T-helper 1 cell treated with Interleukin-12 subunit alpha and Interleukin-12 subunit beta and Interleukin-4 antibody, amounts not matched to agents 30 ng/mL and 1 ng/mL, for 36 hours (primary cell): ENCODE data around the gene EEF1AKMT3. TPM values are rescaled to one million over a fixed set of nuclear protein-coding genes. Genes with fewer than 3 reads are reported as not detected.

Experiments used
- intact Hi-C: fragments of 100-400 bp; cut with micrococcal nuclease; formaldehyde crosslinking; loops from one replicate; pipeline ENCODE4 v1.15.1; 2024
- total RNA-seq: library from RNA; stranded (reverse); gene quantifications from 2 replicates; pipeline ENCODE4 v1.2.3, GENCODE V29; 2022

Gene EEF1AKMT3
- total RNA-seq, 1 donor from 2014 or later, result 2.9 TPM

GRCh38 chr12:57763881-57764661, 8.3 kb upstream of the EEF1AKMT3 start:
- intact Hi-C loops, result loop anchor here (1.0 to 2.0 kb wide), 2 partner anchors 8 to 19 kb away; partner anchors contain the start of gene TSFM

GRCh38 chr12:57764662-57765002, 7.8 kb upstream of the EEF1AKMT3 start:
- intact Hi-C loops, result loop anchor here (1.0 to 2.0 kb wide), 2 partner anchors 8 to 18 kb away; partner anchors contain the start of gene TSFM

GRCh38 chr12:57765003-57765697, 7.3 kb upstream of the EEF1AKMT3 start:
- intact Hi-C loops, result loop anchor here (2.0 kb wide), 1 partner anchor 18 kb away; the partner anchor contains the start of gene TSFM

- intact Hi-C loops, result loop anchor here (2.0 kb wide), 1 partner anchor 17 kb away; the partner anchor contains the start of gene TSFM
Observed at GRCh38 chr12:57765698-57766463, 6.5 kb upstream of the EEF1AKMT3 start.

GRCh38 chr12:57766464-57767304, 5.7 kb upstream of the EEF1AKMT3 start, which contains the start of gene CYP27B1:
Gene CYP27B1 (minus strand): TSS chr12:57767078. CDS start chr12:57767041, 37 bp downstream.
- intact Hi-C loops, result no loop called here

GRCh38 chr12:57767305-57767698, 5.1 kb upstream of the EEF1AKMT3 start:
- intact Hi-C loops, result no loop called here

- intact Hi-C loops, result no loop called here
Observed at GRCh38 chr12:57767876-57768275, 4.5 kb upstream of the EEF1AKMT3 start.

GRCh38 chr12:57769594-57769993, 2.8 kb upstream of the EEF1AKMT3 start:
- intact Hi-C loops, result no loop called here

GRCh38 chr12:57770734-57771133, 1.7 kb upstream of the EEF1AKMT3 start:
- intact Hi-C loops, result loop anchor here (5.0 kb wide), 1 partner anchor 1827 kb away; the partner anchor contains the start of gene SLC16A7

GRCh38 chr12:57771236-57771872, 1.1 kb upstream of the EEF1AKMT3 start:
- intact Hi-C loops, result loop anchor here (5.0 kb wide), 1 partner anchor 1826 kb away; the partner anchor contains the start of gene SLC16A7

GRCh38 chr12:57771873-57772428, 463 bp upstream of the EEF1AKMT3 start, which contains the start of gene METTL1:
Gene METTL1 (minus strand): TSS chr12:57772105. CDS start chr12:57772083, 22 bp downstream.
- intact Hi-C loops, result loop anchor here (1.0 to 5.0 kb wide), 10 partner anchors 10 to 1825 kb away; partner anchors contain the start of genes ATP23, CDK4, OS9 and SLC16A7

GRCh38 chr12:57774634-57775033, 2.2 kb downstream of the EEF1AKMT3 start:
- intact Hi-C loops, result loop anchor here (5.0 kb wide), 1 partner anchor 1823 kb away; the partner anchor contains the start of gene SLC16A7

GRCh38 chr12:57775044-57775443, 2.6 kb downstream of the EEF1AKMT3 start:
- intact Hi-C loops, result no loop called here

GRCh38 chr12:57775563-57776246, 3.3 kb downstream of the EEF1AKMT3 start:
- intact Hi-C loops, result no loop called here

GRCh38 chr12:57776247-57776587, 3.8 kb downstream of the EEF1AKMT3 start:
- intact Hi-C loops, result no loop called here

GRCh38 chr12:57777367-57777766, 5.0 kb downstream of the EEF1AKMT3 start:
- intact Hi-C loops, result no loop called here

GRCh38 chr12:57777911-57778310, 5.5 kb downstream of the EEF1AKMT3 start:
- intact Hi-C loops, result no loop called here

GRCh38 chr12:57779736-57780135, 7.3 kb downstream of the EEF1AKMT3 start:
- intact Hi-C loops, result no loop called here
